Loucy (cell line): ENCODE measurements around the gene GRM7.

Experiments used
- H2AFZ ChIP-seq: fragments of 200-600 bp; sonication (generic); 2 replicates; pipeline ENCODE4 v1.6.0; 2016; ENCODE audit warnings: antibody characterized with exemption, mild to moderate bottlenecking, low read length, moderate library complexity
- H3F3A ChIP-seq: fragments of 200-600 bp; 2 replicates; pipeline ENCODE4 v1.6.0; 2016; ENCODE audit warnings: antibody characterized with exemption, low read depth, mild to moderate bottlenecking
- H3K27me3 ChIP-seq: fragments of 200-600 bp; sonication (generic); 2 replicates; pipeline ENCODE4 v1.6.1; 2014; ENCODE audit warnings: low read length, mild to moderate bottlenecking; ENCODE audit not compliant: insufficient read depth, poor library complexity, severe bottlenecking
- H3K36me3 ChIP-seq: fragments of 200-600 bp; sonication (generic); 2 replicates; pipeline ENCODE4 v1.6.1; 2016; ENCODE audit warnings: low read length; ENCODE audit not compliant: insufficient read depth
- H3K4me1 ChIP-seq: fragments of 200-600 bp; sonication (generic); 2 replicates; pipeline ENCODE4 v1.5.1; 2014; ENCODE audit warnings: low read length, mild to moderate bottlenecking; ENCODE audit not compliant: insufficient read depth, poor library complexity, severe bottlenecking
- H3K4me2 ChIP-seq: fragments of 200-600 bp; sonication (generic); 2 replicates; pipeline ENCODE4 v1.6.0; 2014; ENCODE audit warnings: antibody characterized with exemption, low read length, low read depth, mild to moderate bottlenecking; ENCODE audit not compliant: poor library complexity, severe bottlenecking
- H3K4me3 ChIP-seq: fragments of 200-600 bp; sonication (generic); 2 replicates; pipeline ENCODE4 v1.5.1; 2014; ENCODE audit warnings: low read length, mild to moderate bottlenecking, mixed read lengths; ENCODE audit not compliant: poor library complexity, severe bottlenecking
- H3K79me2 ChIP-seq: fragments of 200-600 bp; sonication (generic); 2 replicates; pipeline ENCODE4 v1.6.1; 2014; ENCODE audit warnings: low read length; ENCODE audit not compliant: insufficient read depth
- H3K9ac ChIP-seq: fragments of 200-600 bp; sonication (generic); 2 replicates; pipeline ENCODE4 v1.6.0; 2014; ENCODE audit warnings: mild to moderate bottlenecking, low read depth, low read length, moderate library complexity; ENCODE audit not compliant: poor library complexity, severe bottlenecking
- H3K9me2 ChIP-seq: fragments of 200-600 bp; sonication (generic); replicated peaks from 2 replicates; pipeline ENCODE4 v1.6.1; 2016; ENCODE audit warnings: low read depth, low read length, mixed read lengths
- H3K9me3 ChIP-seq: fragments of 200-600 bp; sonication (generic); 2 replicates; pipeline ENCODE4 v1.6.1; 2014; ENCODE audit warnings: mild to moderate bottlenecking, antibody characterized with exemption, low read length, low read depth; ENCODE audit not compliant: insufficient read depth
- H4K20me1 ChIP-seq: fragments of 200-600 bp; sonication (generic); 2 replicates; pipeline ENCODE4 v1.6.0; 2014; ENCODE audit warnings: antibody characterized with exemption, low read length, mild to moderate bottlenecking; ENCODE audit not compliant: insufficient read depth, poor library complexity, severe bottlenecking
- CTCF ChIP-seq: fragments of 200-600 bp; sonication (generic); conservative IDR thresholded peaks from 2 replicates; pipeline ENCODE4 v1.5.1; 2014; ENCODE audit warnings: mild to moderate bottlenecking, antibody characterized with exemption, low read length
- EZH2phosphoT487 ChIP-seq: fragments of 200-600 bp; IDR thresholded peaks from 2 replicates; pipeline ENCODE4 v1.6.1; 2018; ENCODE audit warnings: antibody characterized with exemption, mild to moderate bottlenecking, moderate library complexity, borderline replicate concordance

Gene GRM7

GRCh38 chr3:7377103-7377502, 516.2 kb downstream of the GRM7 start:
- Histone ChIP-seq H3K9ac (no peak overlapping the region), H3K79me2 (no peaks in the 10 kb centered on the region), H4K20me1 (no peaks in the 10 kb centered on the region), H3K4me2 (no peak overlapping the region), H3K36me3 (no peaks in the 10 kb centered on the region), H3F3A (no peaks in the 10 kb centered on the region), H2AFZ (no peak overlapping the region; the same call in 1 of the 2 replicates), H3K4me1 (no peaks in the 10 kb centered on the region), H3K4me3 (no peak overlapping the region), H3K9me3 (no peaks in the 10 kb centered on the region), H3K27me3 (no peaks in the 10 kb centered on the region), H3K9me2 (no peaks in the 10 kb centered on the region)
- TF ChIP-seq EZH2phosphoT487 (no peak), CTCF (no peak)

- TF ChIP-seq CTCF, result no peak
- no peak for TF ChIP-seq EZH2phosphoT487
- no peaks in the 10 kb centered on the region for H3K27me3 ChIP-seq
These were observed 520.8 kb downstream of the GRM7 start for GRCh38 chr3:7381741-7382140.

GRCh38 chr3:7382293-7383010, 521.5 kb downstream of the GRM7 start:
- Histone ChIP-seq H3K9me3 (no peaks in the 10 kb centered on the region), H3F3A (no peaks in the 10 kb centered on the region), H3K9me2 (no peaks in the 10 kb centered on the region), H3K9ac (no peak overlapping the region), H4K20me1 (no peaks in the 10 kb centered on the region), H3K79me2 (no peaks in the 10 kb centered on the region), H3K4me2 (no peak overlapping the region), H3K27me3 (no peaks in the 10 kb centered on the region), H3K4me1 (no peaks in the 10 kb centered on the region), H3K36me3 (no peaks in the 10 kb centered on the region), H2AFZ (no peak overlapping the region), H3K4me3 (no peak overlapping the region)
- TF ChIP-seq CTCF (no peak), EZH2phosphoT487 (no peak)

More at GRCh38 chr3:7381741-7382140, 520.8 kb downstream of the GRM7 start:
- H2AFZ ChIP-seq, result no peak overlapping the region
- no peaks in the 10 kb centered on the region for H3K4me1 ChIP-seq
- no peak overlapping the region for H3K4me2 ChIP-seq
- no peaks in the 10 kb centered on the region for H3K36me3 ChIP-seq
- H4K20me1 ChIP-seq, result no peaks in the 10 kb centered on the region
- H3K4me3 ChIP-seq, result no peak overlapping the region
- no peaks in the 10 kb centered on the region for H3K9me3 ChIP-seq
- H3K9ac ChIP-seq, result no peak overlapping the region
- no peaks in the 10 kb centered on the region for H3K79me2 ChIP-seq
- H3K9me2 ChIP-seq, result no peaks in the 10 kb centered on the region
- no peaks in the 10 kb centered on the region for H3F3A ChIP-seq
